K562 (cell line): Measurements from ENCODE around the gene GPRIN1. TPM values are rescaled to one million over a fixed set of nuclear protein-coding genes. Genes with fewer than 3 reads are reported as not detected.

Source experiments
- ARHGAP35 ChIP-seq: fragments of 450-650 bp; IDR thresholded peaks from 2 replicates; pipeline ENCODE4 v1.6.1; 2018; ENCODE audit not compliant: partially characterized antibody
- CTCF ChIP-seq, 3 experiments: IDR thresholded peaks in 2 of 3; conservative IDR thresholded peaks in 1 of 3; 2 replicates each; pipeline ENCODE4 v1.5.1; 2011 to 2012; ENCODE audit warnings: low read length in 3 of 3, mild to moderate bottlenecking in 3 of 3, control low read depth in 2 of 3, improper control_type of control experiment in 1 of 3, inconsistent platforms in 1 of 3, low read depth in 1 of 3, mixed read lengths in 1 of 3, moderate library complexity in 1 of 3; ENCODE audit not compliant: insufficient read depth in 2 of 3
- CXXC5 ChIP-seq: fragments of 250-450 bp; sonication (Bioruptor Pico); IDR thresholded peaks from 2 replicates; pipeline ENCODE4 v1.8.0; 2022; ENCODE audit warnings: inconsistent platforms, mild to moderate bottlenecking, moderate library complexity
- GATA2 ChIP-seq: sonication (generic); formaldehyde crosslinking; IDR thresholded peaks from 2 replicates; pipeline ENCODE4 v1.4.0; 2020; ENCODE audit warnings: mild to moderate bottlenecking, missing genetic modification reagents
- HOXB6 ChIP-seq: fragments of 250-450 bp; sonication (Bioruptor Pico); IDR thresholded peaks from 2 replicates; pipeline ENCODE4 v1.5.1; 2022; ENCODE audit warnings: mild to moderate bottlenecking, borderline replicate concordance
- KLF10 ChIP-seq: fragments of 250-450 bp; sonication (Bioruptor Pico); IDR thresholded peaks from 2 replicates; pipeline ENCODE4 v1.6.1; 2021; ENCODE audit warnings: matching md5 sums
- MNT ChIP-seq, 2 experiments: fragments of 450-650 bp; conservative IDR thresholded peaks; 2 replicates each; pipeline ENCODE4 v1.6.1; 2017; ENCODE audit warnings: mild to moderate bottlenecking in 2 of 2, moderate library complexity in 2 of 2
- SOX6 ChIP-seq: fragments of 450-650 bp; IDR thresholded peaks from 2 replicates; pipeline ENCODE4 v1.6.1; 2014; ENCODE audit warnings: mild to moderate bottlenecking
- SP2 ChIP-seq: IDR thresholded peaks from 2 replicates; pipeline ENCODE4 v1.6.1; 2011; ENCODE audit warnings: mild to moderate bottlenecking, low read depth, low read length, moderate library complexity; ENCODE audit not compliant: poor library complexity, severe bottlenecking; ENCODE audit errors: extremely low read depth
- polyA plus RNA-seq, 8 experiments: library from polyadenylated mRNA; depleted of rRNA in 4 of 8; stranded (reverse) in 5 of 8; unstranded in 3 of 8; fragments of >200 nt; fragmentation: Nextera tagmentation in 2 of 8; fragmentation: Illumina TruSeq in 1 of 8; extraction: Ambion mirVana in 2 of 8; extraction: Trizol in 1 of 8; gene quantifications; 2 replicates each; pipeline versions ENCODE4 v1.2.1 to v1.2.3, GENCODE V29; 2011 to 2014; ENCODE audit warnings: inconsistent platforms in 1 of 8, missing spikeins in 1 of 8
- total RNA-seq, 7 experiments: library from RNA; depleted of rRNA in 6 of 7; stranded (reverse); fragments of >200 nt in 6 of 7; fragmentation: Illumina TruSeq in 2 of 7; extraction: Trizol in 2 of 7; gene quantifications; 2 replicates each; pipeline versions ENCODE4 v1.2.1 to v1.2.3, GENCODE V29; 2011 to 2021; ENCODE audit warnings: low replicate concordance in 1 of 7
- TF ChIP-seq, protein P1 (sequence below): sonication (generic); formaldehyde crosslinking; IDR thresholded peaks from 2 replicates; pipeline ENCODE4 v1.8.0; 2022; ENCODE audit warnings: missing genetic modification reagents, mild to moderate bottlenecking, moderate library complexity, borderline replicate concordance

The GPRIN1 gene
- total and polyA plus RNA-seq, 9 of the 15 experiments (the other 6 are each of a cell fraction or from before 2014, with no cell fraction given), result 0.15 to 11.6 (median 4.4) TPM

GRCh38 chr5:176619203-176619568, 9.2 kb upstream of the GPRIN1 start (continued):
- TF ChIP-seq MNT (conservative IDR thresholded peaks at IDR 0.05), result peak in 1 of 2 experiments; percentile 34; a peak in 1 of 4 replicates
- peak; percentile 66 for TF ChIP-seq CXXC5 (CRISPR knock-in tag)
- TF ChIP-seq HOXB6 (CRISPR knock-in tag), result no peak
- TF ChIP-seq KLF10 (CRISPR knock-in tag), result no peak
- TF ChIP-seq SP2, result no peak
- peak; percentile 71 to 81 (median 81) for TF ChIP-seq CTCF (IDR thresholded peaks at IDR 0.05 in 2 of 3, conservative IDR thresholded peaks at IDR 0.05 in 1 of 3; ENCODE audit: insufficient read depth in 2 of 3, low read depth in 1 of 3, low read length in 3 of 3)
- no peak for TF ChIP-seq ARHGAP35
- TF ChIP-seq, protein P1, sequence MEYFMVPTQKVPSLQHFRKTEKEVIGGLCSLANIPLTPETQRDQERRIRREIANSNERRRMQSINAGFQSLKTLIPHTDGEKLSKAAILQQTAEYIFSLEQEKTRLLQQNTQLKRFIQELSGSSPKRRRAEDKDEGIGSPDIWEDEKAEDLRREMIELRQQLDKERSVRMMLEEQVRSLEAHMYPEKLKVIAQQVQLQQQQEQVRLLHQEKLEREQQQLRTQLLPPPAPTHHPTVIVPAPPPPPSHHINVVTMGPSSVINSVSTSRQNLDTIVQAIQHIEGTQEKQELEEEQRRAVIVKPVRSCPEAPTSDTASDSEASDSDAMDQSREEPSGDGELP (CRISPR knock-in tag), result peak; percentile 34; the same call in 1 of the 2 replicates
- no peak for TF ChIP-seq SOX6
- peak; percentile 95 for TF ChIP-seq GATA2 (CRISPR knock-in tag)
- TF ChIP-seq, all 486 proteins: peak for 28
